OCI-M1 (cell line): ENCODE results near the gene MSX2.

Experiments
- DNase-seq: peaks from one replicate; lab custom pipeline; 2025; lab: John Stamatoyannopoulos, UW

MSX2 gene

GRCh38 chr5:174777111-174777510 lies 52.7 kb downstream of the MSX2 start:
- DNase-seq, result no peak

GRCh38 chr5:174777583-174777982 lies 53.2 kb downstream of the MSX2 start:
- DNase-seq, result no peak
